ENCODE data around the gene SUMO3.
"Not testable (repeated sequence)": the region's sequence is repeated elsewhere in the genome, so short reads cannot be mapped to it uniquely, and the experiment has no call there.

SUMO3 gene

DNA sequence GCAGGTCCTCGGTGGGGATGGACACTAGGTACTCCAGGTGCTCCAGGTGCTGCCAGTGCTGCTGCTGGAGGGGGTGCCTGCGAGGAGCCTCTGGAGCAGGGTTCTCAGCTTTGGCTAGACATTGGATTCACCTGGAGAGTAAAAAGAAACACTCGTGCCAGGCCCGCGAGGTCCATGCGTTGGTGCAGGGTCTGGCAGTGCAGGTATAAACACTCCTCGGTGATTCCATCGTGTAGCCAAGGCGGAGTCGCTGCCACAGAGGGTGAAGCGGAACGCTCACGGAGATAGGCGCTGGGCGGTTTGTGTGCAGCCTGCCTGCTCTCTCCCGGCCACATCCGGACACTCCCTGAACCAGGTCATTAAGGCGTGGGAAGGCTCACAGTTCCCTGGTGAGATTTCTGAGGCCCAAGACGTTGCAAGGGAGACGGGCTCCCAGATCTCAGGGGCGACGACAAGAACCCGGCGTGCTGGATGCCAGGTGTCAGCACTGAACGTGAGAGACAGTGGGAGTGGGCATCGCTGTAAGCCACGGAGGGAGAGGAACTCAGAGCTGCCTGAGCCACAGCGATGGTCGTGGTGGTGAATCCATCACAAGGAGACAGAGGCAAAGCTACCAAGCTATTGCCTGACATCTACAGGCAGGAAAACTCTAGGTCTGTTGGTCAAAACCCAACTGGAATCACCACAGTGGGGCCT, 17.2 kb upstream of the SUMO3 start:
- H3K27ac ChIP-seq: no peak overlapping the region
- no peak for TF ChIP-seq ZFX (IDR thresholded peaks at IDR 0.05; ENCODE audit: borderline replicate concordance)
- TF ChIP-seq, protein P1, sequence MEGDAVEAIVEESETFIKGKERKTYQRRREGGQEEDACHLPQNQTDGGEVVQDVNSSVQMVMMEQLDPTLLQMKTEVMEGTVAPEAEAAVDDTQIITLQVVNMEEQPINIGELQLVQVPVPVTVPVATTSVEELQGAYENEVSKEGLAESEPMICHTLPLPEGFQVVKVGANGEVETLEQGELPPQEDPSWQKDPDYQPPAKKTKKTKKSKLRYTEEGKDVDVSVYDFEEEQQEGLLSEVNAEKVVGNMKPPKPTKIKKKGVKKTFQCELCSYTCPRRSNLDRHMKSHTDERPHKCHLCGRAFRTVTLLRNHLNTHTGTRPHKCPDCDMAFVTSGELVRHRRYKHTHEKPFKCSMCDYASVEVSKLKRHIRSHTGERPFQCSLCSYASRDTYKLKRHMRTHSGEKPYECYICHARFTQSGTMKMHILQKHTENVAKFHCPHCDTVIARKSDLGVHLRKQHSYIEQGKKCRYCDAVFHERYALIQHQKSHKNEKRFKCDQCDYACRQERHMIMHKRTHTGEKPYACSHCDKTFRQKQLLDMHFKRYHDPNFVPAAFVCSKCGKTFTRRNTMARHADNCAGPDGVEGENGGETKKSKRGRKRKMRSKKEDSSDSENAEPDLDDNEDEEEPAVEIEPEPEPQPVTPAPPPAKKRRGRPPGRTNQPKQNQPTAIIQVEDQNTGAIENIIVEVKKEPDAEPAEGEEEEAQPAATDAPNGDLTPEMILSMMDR (IDR thresholded peaks at IDR 0.05): no peak

DNA sequence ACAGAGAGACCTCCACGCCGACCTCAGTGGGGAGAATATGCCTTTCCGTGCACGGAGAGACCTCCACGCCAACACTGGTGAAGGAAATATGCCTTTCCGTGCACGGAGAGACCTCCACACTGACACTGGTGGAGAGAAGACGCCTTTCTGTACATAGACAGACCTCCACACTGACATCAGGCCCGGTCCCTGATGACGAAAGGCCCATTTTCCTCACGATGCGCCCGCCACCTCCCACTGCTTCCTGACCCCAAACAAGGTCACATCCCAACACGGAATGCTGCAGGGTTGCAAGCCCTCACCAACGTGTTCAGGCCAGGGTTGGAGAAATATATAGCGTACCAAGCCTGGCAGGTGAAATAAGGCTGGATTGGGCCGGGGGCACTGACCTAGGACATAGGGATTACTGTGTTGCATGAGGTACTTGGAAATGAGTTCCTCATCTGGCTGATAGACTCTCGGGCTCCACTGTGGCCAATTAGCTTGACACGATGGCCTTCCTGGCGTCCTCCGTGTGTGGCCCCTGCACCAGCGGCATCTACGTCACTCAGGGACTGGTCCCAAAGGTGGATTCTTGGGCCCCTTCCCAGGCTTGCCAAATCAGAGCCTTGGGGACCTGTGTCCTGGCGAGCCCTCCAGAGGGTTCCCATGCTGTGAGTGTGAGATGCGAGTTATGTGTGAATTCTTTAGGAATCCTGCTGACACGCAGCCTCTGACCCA, 16.5 kb upstream of the SUMO3 start:
- TF ChIP-seq ZFX (IDR thresholded peaks at IDR 0.05; ENCODE audit: borderline replicate concordance): no peak
- TF ChIP-seq, protein P1 (IDR thresholded peaks at IDR 0.05): no peak
- H3K27ac ChIP-seq: no peak overlapping the region

DNA sequence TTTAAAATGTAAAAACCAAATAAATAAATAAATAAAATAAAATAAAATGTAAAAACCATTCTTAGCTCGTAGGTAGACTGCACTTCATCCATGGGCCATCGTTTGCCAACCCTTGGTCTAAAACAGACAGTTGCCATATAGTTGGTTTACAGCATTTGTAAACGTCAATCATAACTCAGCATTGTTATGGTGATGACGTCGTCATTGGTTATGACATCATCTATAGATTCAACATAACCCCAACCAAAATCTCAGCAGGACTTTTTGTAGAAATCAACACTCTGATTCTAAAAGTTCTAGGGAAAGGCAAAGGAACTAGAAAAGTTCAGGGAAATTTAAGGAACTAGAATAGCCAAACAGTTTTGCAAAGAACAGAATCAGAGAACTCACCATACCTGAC, 15.8 kb upstream of the SUMO3 start:
- H3K27ac ChIP-seq: no peak overlapping the region
- TF ChIP-seq, protein P1 (IDR thresholded peaks at IDR 0.05): no peak
- no peak for TF ChIP-seq ZFX (IDR thresholded peaks at IDR 0.05; ENCODE audit: borderline replicate concordance)

DNA sequence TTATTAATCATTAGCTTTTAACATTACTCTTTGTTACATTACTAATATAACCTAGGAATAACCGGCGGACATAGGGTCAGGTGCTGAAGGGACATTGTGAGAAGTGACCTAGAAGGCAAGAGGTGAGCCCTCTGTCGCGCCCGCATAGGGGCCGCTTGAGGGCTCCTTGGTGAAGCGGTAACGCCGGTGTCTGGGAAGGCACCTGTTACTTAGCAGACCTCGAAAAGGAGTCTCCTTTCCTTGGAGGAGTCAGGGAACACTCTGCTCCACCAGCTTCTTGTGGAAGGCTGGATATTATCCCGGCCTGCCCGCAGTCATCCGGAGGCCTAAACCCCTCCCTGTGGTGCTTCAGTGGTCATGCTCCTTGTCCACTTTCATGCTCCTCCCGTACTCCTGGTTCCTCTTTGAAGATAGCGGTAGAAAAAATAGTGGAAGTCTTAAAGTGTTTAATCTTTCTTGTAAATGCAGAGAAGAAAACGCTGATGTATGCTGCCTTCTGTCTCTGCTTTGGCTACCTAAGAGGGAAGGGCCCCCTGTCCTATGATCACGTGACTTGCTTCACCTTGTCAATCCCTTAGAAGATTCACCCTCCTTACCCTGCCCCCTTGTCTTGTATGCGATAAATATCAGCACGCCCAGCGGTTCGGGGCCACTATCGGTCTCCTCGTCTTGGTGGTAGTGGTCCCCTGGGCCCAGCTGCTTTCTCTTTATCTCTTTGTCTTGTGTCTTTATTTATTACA, 14.8 kb upstream of the SUMO3 start:
- not testable (repeated sequence) for H3K27ac ChIP-seq

DNA sequence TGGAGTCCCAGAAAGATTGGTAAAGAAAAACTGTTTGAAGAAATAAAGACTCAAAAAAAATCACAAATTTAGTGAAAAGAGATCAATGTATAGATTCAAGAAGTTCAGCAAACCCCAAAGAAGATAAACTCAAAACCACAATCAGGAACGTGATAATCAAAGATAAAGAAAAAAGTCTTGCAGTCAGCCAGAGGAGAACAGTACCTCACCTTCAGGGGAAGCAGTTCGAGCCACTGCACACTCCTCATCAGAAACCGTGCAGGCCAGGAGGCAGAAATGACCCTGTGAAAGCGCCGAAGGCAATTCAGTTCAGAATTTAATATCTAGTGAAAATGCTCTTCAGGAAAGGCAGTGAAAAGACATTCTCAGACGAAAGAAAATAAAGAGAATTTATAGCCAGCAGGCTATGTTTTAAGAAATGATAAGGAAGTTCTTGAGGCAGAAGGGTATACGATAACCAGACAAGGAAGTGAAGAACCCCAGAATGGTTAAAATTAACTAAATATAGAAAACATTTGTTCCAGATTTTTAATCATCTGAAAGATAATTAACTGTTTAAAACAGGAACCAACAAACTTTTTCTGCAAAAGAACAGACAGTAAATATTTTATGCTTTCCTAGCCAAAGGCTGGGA, 13.5 kb upstream of the SUMO3 start:
- TF ChIP-seq, protein P1 (IDR thresholded peaks at IDR 0.05): no peak
- no peak for TF ChIP-seq ZFX (IDR thresholded peaks at IDR 0.05; ENCODE audit: borderline replicate concordance)
- H3K27ac ChIP-seq: no peak overlapping the region

DNA sequence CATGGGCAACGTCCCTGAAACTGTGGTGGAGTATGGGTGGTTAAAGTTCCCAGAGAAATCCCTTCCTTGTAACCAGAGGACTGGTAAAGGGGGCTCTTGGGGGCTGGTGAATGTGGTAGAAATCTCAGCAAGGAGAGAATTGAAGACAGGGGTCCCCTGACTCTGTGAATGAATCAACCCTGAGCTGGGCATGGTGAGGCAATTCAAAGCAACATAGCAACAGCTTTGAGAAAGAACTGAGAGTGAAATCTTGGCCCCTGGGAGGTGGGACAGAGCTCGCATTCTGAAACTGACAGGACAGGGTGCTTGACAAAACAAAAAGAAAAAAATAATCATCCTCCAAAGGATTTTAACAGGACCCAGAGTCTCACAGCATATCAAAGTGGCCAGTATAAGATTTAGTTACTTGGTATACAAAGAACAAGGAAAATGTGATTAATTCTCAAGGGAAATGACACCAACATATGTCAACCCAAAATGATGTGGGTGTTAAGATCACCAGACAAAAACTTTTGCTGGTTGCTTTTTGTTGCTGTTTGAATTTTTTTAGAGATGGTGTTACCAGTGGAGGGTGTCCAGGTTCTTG, 11.7 kb upstream of the SUMO3 start:
- TF ChIP-seq ZFX (IDR thresholded peaks at IDR 0.05; ENCODE audit: borderline replicate concordance): no peak
- TF ChIP-seq, protein P1 (IDR thresholded peaks at IDR 0.05): no peak
- H3K27ac ChIP-seq: no peak overlapping the region

DNA sequence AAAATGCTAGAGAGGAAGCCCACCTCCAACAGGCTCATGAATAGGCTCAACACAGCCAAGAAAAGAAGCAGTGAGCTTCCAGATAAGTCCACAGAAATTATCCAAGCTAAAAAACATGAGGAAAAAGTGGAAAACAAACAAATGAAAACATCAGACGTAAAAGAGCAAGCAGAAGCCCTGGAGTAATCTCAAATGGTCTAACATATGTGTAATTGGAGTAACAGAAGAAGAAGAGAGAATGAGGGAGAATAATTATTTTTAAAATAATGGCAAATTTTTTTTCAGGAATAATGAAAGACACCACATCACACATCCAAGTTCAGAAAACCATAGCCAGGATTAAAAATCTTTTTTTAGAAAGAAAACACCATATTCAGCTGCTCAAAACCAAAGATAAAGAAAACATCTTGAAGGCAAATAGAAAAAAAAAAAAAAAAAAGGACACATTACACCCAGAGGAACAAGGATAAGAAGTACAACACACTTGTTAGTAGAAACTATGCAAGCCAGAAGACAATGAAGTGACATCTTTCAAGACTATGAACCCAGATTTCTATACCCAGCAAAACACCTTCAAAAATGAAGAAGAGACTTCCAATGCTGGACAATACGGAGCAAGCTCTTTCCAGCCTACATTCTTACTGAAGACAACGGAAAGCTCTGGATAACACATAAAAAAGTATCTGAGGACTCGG, 10.6 kb upstream of the SUMO3 start:
- TF ChIP-seq, protein P1 (IDR thresholded peaks at IDR 0.05): no peak
- TF ChIP-seq ZFX (IDR thresholded peaks at IDR 0.05; ENCODE audit: borderline replicate concordance): no peak
- H3K27ac ChIP-seq: no peak overlapping the region

All from 22Rv1 (cell line).